CD14-positive monocyte (primary cell): Measurements from ENCODE around the gene DPCD. TPM values are rescaled to one million over a fixed set of nuclear protein-coding genes. Genes with fewer than 3 reads are reported as not detected.

ENCODE experiments used
- DNase-seq, 3 donors: peaks; one replicate each; pipeline ENCODE4 v3.0.0-alpha.2; 2011 to 2022
- H2AFZ ChIP-seq: 2 replicates; pipeline ENCODE4 v1.6.0; 2012; ENCODE audit warnings: mild to moderate bottlenecking, low read depth, low read length, inconsistent platforms; ENCODE audit not compliant: insufficient read depth, poor library complexity, severe bottlenecking
- H3K27ac ChIP-seq, 2 donors: 1 replicate in 1 of 2; 2 replicates in 1 of 2; pipeline ENCODE4 v1.5.1; 2012 to 2013; ENCODE audit warnings: low read length in 2 of 2, control low read depth in 1 of 2, inconsistent platforms in 1 of 2, low read depth in 1 of 2, mild to moderate bottlenecking in 1 of 2
- H3K27me3 ChIP-seq, 2 donors: one replicate each; pipeline versions ENCODE4 v1.6.0 to v1.6.1; 2011 to 2013; ENCODE audit warnings: low read length in 2 of 2; ENCODE audit not compliant: control insufficient read depth in 2 of 2, insufficient read depth in 2 of 2
- H3K36me3 ChIP-seq, 2 donors: replicated peaks in 1 of 2; 1 replicate in 1 of 2; 2 replicates in 1 of 2; pipeline versions ENCODE4 v1.5.1 to v1.6.1; 2012 to 2013; ENCODE audit warnings: low read length in 2 of 2, control low read depth in 1 of 2, inconsistent platforms in 1 of 2, mild to moderate bottlenecking in 1 of 2; ENCODE audit not compliant: insufficient read depth in 2 of 2, control insufficient read depth in 1 of 2
- H3K4me1 ChIP-seq, 2 donors: 1 replicate in 1 of 2; 2 replicates in 1 of 2; pipeline versions ENCODE4 v1.5.1 to v1.6.1; 2012 to 2013; ENCODE audit warnings: low read length in 2 of 2, control low read depth in 1 of 2, inconsistent platforms in 1 of 2, mild to moderate bottlenecking in 1 of 2, moderate library complexity in 1 of 2; ENCODE audit not compliant: insufficient read depth in 2 of 2, control insufficient read depth in 1 of 2
- H3K4me2 ChIP-seq: replicated peaks from 2 replicates; pipeline ENCODE3; 2012; ENCODE audit warnings: low read length, moderate library complexity, mild to moderate bottlenecking; ENCODE audit not compliant: poor library complexity, severe bottlenecking; ENCODE audit errors: extremely low read depth
- H3K4me3 ChIP-seq, 3 experiments: fragments of 200-600 bp in 1 of 3; sonication (generic) in 1 of 3; replicated peaks in 1 of 3; 1 replicate in 2 of 3; 2 replicates in 1 of 3; pipeline ENCODE4 v1.5.1; 2011 to 2013; ENCODE audit warnings: low read length in 3 of 3, mild to moderate bottlenecking in 3 of 3, control low read depth in 2 of 3, low read depth in 2 of 3, inconsistent platforms in 1 of 3, moderate library complexity in 1 of 3
- H3K79me2 ChIP-seq: 2 replicates; pipeline ENCODE4 v1.6.0; 2012; ENCODE audit warnings: mild to moderate bottlenecking, control low read depth, inconsistent platforms, low read length, moderate library complexity; ENCODE audit not compliant: insufficient read depth
- H3K9ac ChIP-seq: 2 replicates; pipeline ENCODE4 v1.6.0; 2017; ENCODE audit warnings: low read length, mild to moderate bottlenecking; ENCODE audit not compliant: insufficient read depth, poor library complexity, severe bottlenecking
- H3K9me3 ChIP-seq, 2 donors: replicated peaks in 1 of 2; 1 replicate in 1 of 2; 2 replicates in 1 of 2; pipeline versions ENCODE4 v1.5.1 to v1.6.1; 2012 to 2013; ENCODE audit warnings: low read length in 2 of 2, control low read depth in 1 of 2; ENCODE audit not compliant: control insufficient read depth in 1 of 2, insufficient read depth in 1 of 2
- H4K20me1 ChIP-seq: 2 replicates; pipeline ENCODE4 v1.6.0; 2012; ENCODE audit warnings: mild to moderate bottlenecking, low read length, control low read depth, moderate library complexity; ENCODE audit not compliant: insufficient read depth
- H3K27ac Mint-ChIP-seq, 7 donors: one replicate each; pipeline ENCODE4 v1.8.0; 2020; ENCODE audit warnings: mild to moderate bottlenecking in 7 of 7, mixed read lengths in 7 of 7, moderate library complexity in 6 of 7, inconsistent platforms in 2 of 7
- H3K27me3 Mint-ChIP-seq, 3 donors: one replicate each; pipeline ENCODE4 v1.8.0; 2021 to 2022; ENCODE audit warnings: low read depth in 3 of 3, mild to moderate bottlenecking in 3 of 3, mixed read lengths in 3 of 3, moderate library complexity in 3 of 3, inconsistent platforms in 1 of 3
- H3K36me3 Mint-ChIP-seq, 2 donors: one replicate each; pipeline ENCODE4 v1.8.0; 2020; ENCODE audit warnings: mixed read lengths in 2 of 2, inconsistent platforms in 1 of 2, mild to moderate bottlenecking in 1 of 2
- H3K4me1 Mint-ChIP-seq: one replicate; pipeline ENCODE4 v1.8.0; 2020; ENCODE audit warnings: mild to moderate bottlenecking, mixed read lengths
- H3K4me3 Mint-ChIP-seq, 2 donors: one replicate each; pipeline ENCODE4 v1.8.0; 2020; ENCODE audit warnings: mild to moderate bottlenecking in 2 of 2, mixed read lengths in 2 of 2, moderate library complexity in 1 of 2
- H3K9me3 Mint-ChIP-seq, 7 donors: one replicate each; pipeline ENCODE4 v1.8.0; 2020 to 2022; ENCODE audit warnings: mixed read lengths in 7 of 7, mild to moderate bottlenecking in 6 of 7, moderate library complexity in 6 of 7, inconsistent platforms in 2 of 7
- WGBS: methylation state at CpG from one replicate; pipeline ENCODE4 v1.1.5; 2013; ENCODE audit warnings: missing lambda C conversion rate; ENCODE audit not compliant: insufficient coverage; 5-methylcytosine and 5-hydroxymethylcytosine counted together
- intact Hi-C, 2 donors: fragments of 100-400 bp; cut with micrococcal nuclease; formaldehyde crosslinking; loops; one replicate each; pipeline versions ENCODE4 v1.15.0 to v1.15.1; 2023
- polyA plus RNA-seq, 3 donors: library from polyadenylated mRNA; depleted of rRNA in 1 of 3; unstranded in 2 of 3; stranded (reverse) in 1 of 3; fragments of 300-500 nt in 2 of 3; fragments of >200 nt in 1 of 3; fragmentation: Illumina TruSeq in 2 of 3; gene quantifications; 1 replicate in 2 of 3; 2 replicates in 1 of 3; pipeline ENCODE4 v1.2.3, GENCODE V29; 2012 to 2021
- TF ChIP-seq, protein P1 (sequence below): fragments of 200-600 bp; IDR thresholded peaks from one replicate; pipeline ENCODE4 v1.8.0; 2022; ENCODE audit warnings: antibody characterized with exemption, mild to moderate bottlenecking

Gene DPCD
- polyA plus RNA-seq, 3 donors: 8.6 to 17.0 (median 9.0) TPM

DNA sequence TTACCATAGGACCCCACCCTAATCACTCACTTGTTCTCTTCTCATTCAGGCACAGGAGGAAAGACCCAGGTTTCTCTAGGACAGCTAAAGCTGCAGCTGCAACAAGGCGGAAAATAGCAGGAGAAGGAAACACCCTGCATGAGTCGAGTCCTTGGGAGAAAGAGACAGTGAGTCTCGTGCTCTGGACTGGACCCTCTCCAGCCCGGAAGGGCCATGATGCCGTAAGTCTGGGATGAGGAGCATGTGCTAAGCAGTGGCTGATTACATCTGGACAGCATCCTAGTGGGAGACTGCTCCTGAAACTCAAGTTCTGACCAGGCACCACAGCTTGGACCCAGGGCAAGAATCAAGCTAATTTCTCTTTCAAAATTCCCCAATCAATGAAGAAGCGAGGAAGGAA is 67.4 kb downstream of the DPCD start:
- H3K4me3 ChIP-seq: no peak overlapping the region
- H3K27me3 ChIP-seq: no peaks in the 10 kb centered on the region
- TF ChIP-seq, protein P1, sequence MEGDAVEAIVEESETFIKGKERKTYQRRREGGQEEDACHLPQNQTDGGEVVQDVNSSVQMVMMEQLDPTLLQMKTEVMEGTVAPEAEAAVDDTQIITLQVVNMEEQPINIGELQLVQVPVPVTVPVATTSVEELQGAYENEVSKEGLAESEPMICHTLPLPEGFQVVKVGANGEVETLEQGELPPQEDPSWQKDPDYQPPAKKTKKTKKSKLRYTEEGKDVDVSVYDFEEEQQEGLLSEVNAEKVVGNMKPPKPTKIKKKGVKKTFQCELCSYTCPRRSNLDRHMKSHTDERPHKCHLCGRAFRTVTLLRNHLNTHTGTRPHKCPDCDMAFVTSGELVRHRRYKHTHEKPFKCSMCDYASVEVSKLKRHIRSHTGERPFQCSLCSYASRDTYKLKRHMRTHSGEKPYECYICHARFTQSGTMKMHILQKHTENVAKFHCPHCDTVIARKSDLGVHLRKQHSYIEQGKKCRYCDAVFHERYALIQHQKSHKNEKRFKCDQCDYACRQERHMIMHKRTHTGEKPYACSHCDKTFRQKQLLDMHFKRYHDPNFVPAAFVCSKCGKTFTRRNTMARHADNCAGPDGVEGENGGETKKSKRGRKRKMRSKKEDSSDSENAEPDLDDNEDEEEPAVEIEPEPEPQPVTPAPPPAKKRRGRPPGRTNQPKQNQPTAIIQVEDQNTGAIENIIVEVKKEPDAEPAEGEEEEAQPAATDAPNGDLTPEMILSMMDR: no peak
- Mint-ChIP-seq H3K4me3 (no peak overlapping the region), H3K4me1 (no peaks in the 10 kb centered on the region), H3K36me3 (peaks cover 52 to 56% of the 10 kb centered on the region in 2 donors), H3K9me3 (no peaks in the 10 kb centered on the region), H3K27me3 (peaks cover 0 to 4% (median 0%) of the 10 kb centered on the region in 3 donors), H3K27ac (no peak overlapping the region)
- H3K4me2 ChIP-seq: no peak overlapping the region
- H2AFZ ChIP-seq: no peak overlapping the region
- H3K79me2 ChIP-seq: no peaks in the 10 kb centered on the region
- intact Hi-C loops: no loop called here
- 92% methylated on average over 6 of the region's 6 CpGs for WGBS
- H3K27ac ChIP-seq: no peak overlapping the region
- DNase-seq: no peak
- H3K9ac ChIP-seq: no peak overlapping the region
- H3K4me1 ChIP-seq: no peaks in the 10 kb centered on the region
- peaks cover 68 to 97% of the 10 kb centered on the region in 2 donors for H3K36me3 ChIP-seq
- H4K20me1 ChIP-seq: peaks cover 14% of the 10 kb centered on the region
- no peaks in the 10 kb centered on the region for H3K9me3 ChIP-seq

DNA sequence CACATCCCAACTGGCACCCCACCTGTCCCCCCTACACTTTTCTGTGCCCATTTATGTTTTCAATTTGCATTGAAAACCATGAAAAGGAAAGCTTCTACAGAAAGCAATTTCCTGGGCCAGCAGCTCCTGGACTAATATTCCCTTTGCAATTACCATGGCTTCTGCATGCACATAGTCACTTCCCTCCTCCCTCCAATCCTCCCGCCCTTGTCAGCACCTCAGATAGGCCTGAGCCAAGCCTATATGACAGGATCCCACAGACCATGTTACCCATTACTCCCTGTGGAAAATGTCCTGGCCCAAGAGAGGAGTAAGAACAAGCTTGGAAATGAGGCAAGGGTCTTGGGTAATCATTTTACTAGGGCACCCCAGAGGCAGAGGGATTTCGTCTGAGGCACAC is 68.8 kb downstream of the DPCD start:
- H3K36me3 ChIP-seq: peaks cover 74 to 97% of the 10 kb centered on the region in 2 donors
- 100% methylated on average over 2 of the region's 2 CpGs for WGBS

More for the DNA sequence above, 68.8 kb downstream of the DPCD start:
- DNase-seq: no peak
- Mint-ChIP-seq H3K27me3 (peaks cover 0 to 4% (median 0%) of the 10 kb centered on the region in 3 donors), H3K27ac (peak overlapping the region in 1 of 7 donors; percentile 42), H3K36me3 (peaks cover 57 to 65% of the 10 kb centered on the region in 2 donors), H3K4me1 (no peaks in the 10 kb centered on the region), H3K9me3 (no peaks in the 10 kb centered on the region), H3K4me3 (no peak overlapping the region)
- H3K79me2 ChIP-seq: no peaks in the 10 kb centered on the region
- H3K4me2 ChIP-seq: no peak overlapping the region
- no peak overlapping the region for H3K9ac ChIP-seq
- H3K9me3 ChIP-seq: no peaks in the 10 kb centered on the region
- H3K27me3 ChIP-seq: no peaks in the 10 kb centered on the region
- no peak overlapping the region for H3K27ac ChIP-seq
- no peak overlapping the region for H3K4me3 ChIP-seq
- H2AFZ ChIP-seq: no peak overlapping the region
- TF ChIP-seq, protein P1: no peak
- no peaks in the 10 kb centered on the region for H3K4me1 ChIP-seq
- peaks cover 15% of the 10 kb centered on the region for H4K20me1 ChIP-seq
- intact Hi-C loops: no loop called here
